Testis (tissue), 3 donors: ENCODE data around the gene SAMD4A. TPM values are rescaled to one million over a fixed set of nuclear protein-coding genes. Genes with fewer than 3 reads are reported as not detected.
A peak's percentile ranks its signal among the peaks of the same experiment; 100 is the strongest.

ENCODE experiments used
- DNase-seq: peaks from one replicate; pipeline ENCODE4 v3.0.0-alpha.2; 2019
- H3K27ac ChIP-seq, 2 donors: fragments of 200-600 bp; sonication (generic); one replicate each; pipeline ENCODE4 v1.5.1; 2019
- H3K27me3 ChIP-seq: fragments of 200-600 bp; sonication (generic); one replicate; pipeline ENCODE4 v1.5.1; 2019
- H3K36me3 ChIP-seq: fragments of 200-600 bp; sonication (generic); one replicate; pipeline ENCODE4 v1.5.1; 2017; ENCODE audit warnings: low read depth; ENCODE audit errors: missing control alignments
- H3K4me1 ChIP-seq: fragments of 200-600 bp; sonication (generic); one replicate; pipeline ENCODE4 v1.5.1; 2019
- H3K4me3 ChIP-seq, 2 donors: fragments of 200-600 bp; sonication (generic); one replicate each; pipeline ENCODE4 v1.5.1; 2017 to 2019
- H3K9me3 ChIP-seq: fragments of 200-600 bp; sonication (generic); one replicate; pipeline ENCODE4 v1.5.1; 2017
- POLR2A ChIP-seq: fragments of 450-650 bp; IDR thresholded peaks from one replicate; pipeline ENCODE4 v1.6.1; 2017; ENCODE audit warnings: antibody characterized with exemption, mild to moderate bottlenecking, moderate library complexity
- whole genome bisulfite sequencing, 2 donors: methylation state at CpG; one replicate each; pipeline ENCODE4 v1.1.5; 2018; 5-methylcytosine and 5-hydroxymethylcytosine counted together
- intact Hi-C: fragments of 100-400 bp; cut with DNase I; formaldehyde crosslinking; loops from one replicate; pipeline ENCODE4 v1.15.1; 2023; ENCODE audit warnings: low total_unique reads
- polyA plus RNA-seq: library from polyadenylated mRNA; stranded (reverse); fragments of 350-450 nt; fragmentation: Illumina TruSeq; extraction: RNeasy Lipid Tissue Mini Kit (QIAGEN cat#74804); gene quantifications from one replicate; pipeline ENCODE4 v1.2.3, GENCODE V29; 2014; ENCODE audit warnings: low read depth, low replicate concordance; ENCODE audit not compliant: insufficient read depth
- total RNA-seq, 2 donors: library from RNA; depleted of rRNA; stranded (reverse); fragments of >200 nt; gene quantifications; one replicate each; pipeline ENCODE4 v1.2.3, GENCODE V29; 2016
- TF ChIP-seq, protein P1 (sequence below), 3 experiments: fragments of 450-650 bp in 2 of 3; fragments of 200-600 bp in 1 of 3; sonication (generic) in 1 of 3; IDR thresholded peaks; one replicate each; pipeline ENCODE4 v1.5.1; 2016 to 2019; ENCODE audit warnings: antibody characterized with exemption in 3 of 3, mild to moderate bottlenecking in 2 of 3, moderate library complexity in 1 of 3

The SAMD4A gene
- total and polyA plus RNA-seq, 3 donors from 2014 or later = 103 to 369 (median 259) TPM

- Histone ChIP-seq H3K27me3 (no peaks in the 10 kb centered on the region), H3K4me1 (peaks cover 15% of the 10 kb centered on the region), H3K27ac (no peak overlapping the region), H3K4me3 (no peak overlapping the region), H3K36me3 (no peaks in the 10 kb centered on the region), H3K9me3 (no peaks in the 10 kb centered on the region)
- no peak for TF ChIP-seq POLR2A
- TF ChIP-seq, protein P1, sequence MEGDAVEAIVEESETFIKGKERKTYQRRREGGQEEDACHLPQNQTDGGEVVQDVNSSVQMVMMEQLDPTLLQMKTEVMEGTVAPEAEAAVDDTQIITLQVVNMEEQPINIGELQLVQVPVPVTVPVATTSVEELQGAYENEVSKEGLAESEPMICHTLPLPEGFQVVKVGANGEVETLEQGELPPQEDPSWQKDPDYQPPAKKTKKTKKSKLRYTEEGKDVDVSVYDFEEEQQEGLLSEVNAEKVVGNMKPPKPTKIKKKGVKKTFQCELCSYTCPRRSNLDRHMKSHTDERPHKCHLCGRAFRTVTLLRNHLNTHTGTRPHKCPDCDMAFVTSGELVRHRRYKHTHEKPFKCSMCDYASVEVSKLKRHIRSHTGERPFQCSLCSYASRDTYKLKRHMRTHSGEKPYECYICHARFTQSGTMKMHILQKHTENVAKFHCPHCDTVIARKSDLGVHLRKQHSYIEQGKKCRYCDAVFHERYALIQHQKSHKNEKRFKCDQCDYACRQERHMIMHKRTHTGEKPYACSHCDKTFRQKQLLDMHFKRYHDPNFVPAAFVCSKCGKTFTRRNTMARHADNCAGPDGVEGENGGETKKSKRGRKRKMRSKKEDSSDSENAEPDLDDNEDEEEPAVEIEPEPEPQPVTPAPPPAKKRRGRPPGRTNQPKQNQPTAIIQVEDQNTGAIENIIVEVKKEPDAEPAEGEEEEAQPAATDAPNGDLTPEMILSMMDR (IDR thresholded peaks at IDR 0.05) = no peak
- intact Hi-C loops = no loop called here
- no peak for DNase-seq
- 80 to 90% methylated on average over 2 of the region's 2 CpGs for WGBS, 2 donors
Measured at GRCh38 chr14:54708161-54708560, 141.2 kb downstream of the SAMD4A start.

DNA sequence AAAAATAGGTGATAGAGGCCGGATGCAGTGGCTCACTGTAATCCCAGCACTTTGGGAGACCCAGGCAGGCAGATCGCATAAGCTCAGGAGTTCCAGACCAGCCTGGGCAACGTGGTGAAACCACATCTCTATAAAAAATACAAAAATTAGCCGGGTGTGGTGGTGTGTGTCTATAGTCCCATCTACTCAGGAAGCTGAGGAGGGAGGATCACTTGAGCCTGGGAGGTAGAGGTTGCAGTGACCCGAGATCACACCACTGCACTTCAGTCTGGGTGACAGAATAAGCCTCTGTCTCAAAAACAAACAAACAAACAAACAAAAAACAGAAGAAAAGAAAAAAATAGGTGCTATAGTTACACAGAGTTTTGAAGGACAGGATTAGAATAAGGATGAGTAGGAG is 142.1 kb downstream of the SAMD4A start:
- DNase-seq = no peak
- peaks cover 20% of the 10 kb centered on the region for H3K4me1 ChIP-seq
- intact Hi-C loops = no loop called here

GRCh38 chr14:54709444-54709843 is 142.5 kb downstream of the SAMD4A start:
- H3K4me3 ChIP-seq = no peak overlapping the region
- TF ChIP-seq POLR2A = no peak
- H3K9me3 ChIP-seq = no peaks in the 10 kb centered on the region
- no peak overlapping the region for H3K27ac ChIP-seq
- DNase-seq = no peak
- no peaks in the 10 kb centered on the region for H3K36me3 ChIP-seq
- H3K27me3 ChIP-seq = no peaks in the 10 kb centered on the region
- H3K4me1 ChIP-seq = peaks cover 20% of the 10 kb centered on the region
- WGBS, 2 donors = 82 to 83% methylated on average over 2 of the region's 2 CpGs
- intact Hi-C loops = no loop called here

More for the DNA sequence above, 142.1 kb downstream of the SAMD4A start:
- Histone ChIP-seq H3K9me3 (no peaks in the 10 kb centered on the region), H3K27me3 (no peaks in the 10 kb centered on the region), H3K36me3 (no peaks in the 10 kb centered on the region), H3K4me3 (no peak overlapping the region), H3K27ac (no peak overlapping the region)
- WGBS, 2 donors = 87 to 92% methylated on average over 5 of the region's 5 CpGs
- no peak for TF ChIP-seq POLR2A
- TF ChIP-seq, protein P1 (IDR thresholded peaks at IDR 0.05) = no peak

DNA sequence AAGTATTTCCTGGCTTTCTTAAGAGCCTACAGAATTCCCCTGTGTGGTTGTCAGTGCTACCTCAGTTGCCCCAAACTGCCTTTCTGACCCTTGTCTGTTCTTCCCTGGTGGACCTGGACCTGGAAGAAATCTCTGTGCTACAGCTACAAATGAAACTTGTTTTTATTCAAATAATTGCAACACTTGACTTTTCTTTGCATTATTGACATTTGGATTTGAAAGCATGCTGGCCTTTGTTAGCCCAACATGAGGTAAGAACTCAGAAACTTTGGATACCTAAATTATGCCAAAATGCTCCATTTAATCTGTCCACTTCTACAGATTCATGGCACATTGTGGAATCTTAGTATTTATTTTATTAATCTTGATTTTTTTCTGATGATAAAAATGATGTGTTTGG is 142.9 kb downstream of the SAMD4A start:
- Histone ChIP-seq H3K4me1 (peaks cover 20% of the 10 kb centered on the region), H3K4me3 (no peak overlapping the region), H3K9me3 (no peaks in the 10 kb centered on the region), H3K27ac (no peak overlapping the region), H3K36me3 (no peaks in the 10 kb centered on the region), H3K27me3 (no peaks in the 10 kb centered on the region)
- no peak for TF ChIP-seq POLR2A
- TF ChIP-seq, protein P1 (IDR thresholded peaks at IDR 0.05) = no peak
- intact Hi-C loops = no loop called here
- DNase-seq = no peak

- intact Hi-C loops = no loop called here
- H3K9me3 ChIP-seq = no peaks in the 10 kb centered on the region
- H3K4me3 ChIP-seq = no peak overlapping the region
- TF ChIP-seq POLR2A = no peak
- TF ChIP-seq, protein P1 (IDR thresholded peaks at IDR 0.05) = no peak
- H3K27ac ChIP-seq = peak overlapping the region; percentile 42 to 74
- no peaks in the 10 kb centered on the region for H3K36me3 ChIP-seq
- WGBS, 2 donors = 96 to 97% methylated on average over 5 of the region's 5 CpGs
- H3K4me1 ChIP-seq = peaks cover 20% of the 10 kb centered on the region
- no peak for DNase-seq
- no peaks in the 10 kb centered on the region for H3K27me3 ChIP-seq
Measured at GRCh38 chr14:54711312-54711711, 144.4 kb downstream of the SAMD4A start.
